Measurements from ENCODE around the gene PPFIA2. TPM values are rescaled to one million over a fixed set of nuclear protein-coding genes. Genes with fewer than 3 reads are reported as not detected.

The PPFIA2 gene
- polyA plus RNA-seq, 1 of the 3 experiments (the other 2 are of a cell fraction): not detected

GRCh38 chr12:81518638-81519037 is 240.5 kb downstream of the PPFIA2 start (continued):
- no peak for TF ChIP-seq GATA2 (CRISPR knock-in tag; IDR thresholded peaks at IDR 0.05)

DNA sequence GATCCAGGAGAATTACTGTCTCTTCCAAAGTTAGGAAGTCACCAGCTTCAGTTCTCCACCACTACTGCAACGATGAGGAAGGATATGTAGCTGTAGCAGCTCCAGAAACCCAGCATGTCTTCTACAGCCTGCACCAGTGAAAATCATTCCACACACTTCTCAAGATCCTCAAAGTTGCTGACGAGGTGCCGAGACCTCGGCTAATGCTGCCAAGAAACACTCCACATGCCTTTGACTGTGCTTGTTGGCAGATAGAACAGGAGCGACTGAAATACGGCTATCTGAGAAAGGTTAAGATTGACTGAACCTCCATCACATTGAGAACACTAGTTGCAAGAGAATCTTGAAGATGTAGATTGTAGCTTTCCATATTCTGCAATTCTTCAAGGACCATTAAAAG is 241.9 kb downstream of the PPFIA2 start:
- ChIA-PET POLR2A (no interaction called here), CTCF (interaction anchor here (1.0 kb wide), 1 partner anchor 9 kb away, joined by 3 read pairs; no protein-coding TSS in a partner anchor)
- Histone ChIP-seq H3K4me1 (ENCODE audit: control insufficient read depth in 1 of 2, insufficient read depth in 2 of 2, low read depth in 1 of 2, low read length in 1 of 2) (no peaks in the 10 kb centered on the region; a peak in 1 of 4 replicates), H3F3A (replicated peaks; ENCODE audit: insufficient read depth) (no peaks in the 10 kb centered on the region), H3K36me3 (replicated peaks in 1 of 2; ENCODE audit: control insufficient read depth in 1 of 2, insufficient read depth in 2 of 2, low read length in 1 of 2) (no peaks in the 10 kb centered on the region), H3K9me2 (no peaks in the 10 kb centered on the region), H3K79me2 (ENCODE audit: insufficient read depth) (no peaks in the 10 kb centered on the region), H4K20me1 (ENCODE audit: insufficient read depth) (no peaks in the 10 kb centered on the region), H2AFZ (ENCODE audit: low read depth) (no peak overlapping the region), H3K9ac (no peak overlapping the region), H3K9me3 (no peaks in the 10 kb centered on the region), H3K27ac (ENCODE audit: low read depth in 2 of 2, low read length in 1 of 2) (no peak overlapping the region), H3K4me3 (ENCODE audit: low read depth in 2 of 2, low read length in 1 of 2) (no peak overlapping the region), H3K27me3 (ENCODE audit: insufficient read depth) (no peaks in the 10 kb centered on the region), H3K4me2 (no peak overlapping the region)
- no peak for DNase-seq
- 24% methylated on average over 6 of the region's 6 CpGs for WGBS (ENCODE audit: low lambda C conversion rate)
- no peak for TF ChIP-seq MXI1 (IDR thresholded peaks at IDR 0.05; ENCODE audit: low read depth, low read length)
- no peak for TF ChIP-seq EP300 (IDR thresholded peaks at IDR 0.05; ENCODE audit: borderline replicate concordance in 1 of 2, low read depth in 1 of 2, low read length in 1 of 2)
- TF ChIP-seq FOSL2 (IDR thresholded peaks at IDR 0.05; ENCODE audit: borderline replicate concordance, low read depth): no peak
- TF ChIP-seq FOXM1 (IDR thresholded peaks at IDR 0.05; ENCODE audit: low read depth): no peak
- no peak for TF ChIP-seq GABPA (IDR thresholded peaks at IDR 0.05; ENCODE audit: low read depth)
- no peak for TF ChIP-seq NFIC (IDR thresholded peaks at IDR 0.05; ENCODE audit: borderline replicate concordance)
- TF ChIP-seq RXRA (IDR thresholded peaks at IDR 0.05; ENCODE audit: borderline replicate concordance, low read depth): no peak
- TF ChIP-seq SIN3A (IDR thresholded peaks at IDR 0.05; ENCODE audit: borderline replicate concordance, low read depth, low read length): no peak
- TF ChIP-seq, protein P1, sequence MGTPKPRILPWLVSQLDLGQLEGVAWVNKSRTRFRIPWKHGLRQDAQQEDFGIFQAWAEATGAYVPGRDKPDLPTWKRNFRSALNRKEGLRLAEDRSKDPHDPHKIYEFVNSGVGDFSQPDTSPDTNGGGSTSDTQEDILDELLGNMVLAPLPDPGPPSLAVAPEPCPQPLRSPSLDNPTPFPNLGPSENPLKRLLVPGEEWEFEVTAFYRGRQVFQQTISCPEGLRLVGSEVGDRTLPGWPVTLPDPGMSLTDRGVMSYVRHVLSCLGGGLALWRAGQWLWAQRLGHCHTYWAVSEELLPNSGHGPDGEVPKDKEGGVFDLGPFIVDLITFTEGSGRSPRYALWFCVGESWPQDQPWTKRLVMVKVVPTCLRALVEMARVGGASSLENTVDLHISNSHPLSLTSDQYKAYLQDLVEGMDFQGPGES (IDR thresholded peaks at IDR 0.05; ENCODE audit: low read depth, low read length): no peak

DNA sequence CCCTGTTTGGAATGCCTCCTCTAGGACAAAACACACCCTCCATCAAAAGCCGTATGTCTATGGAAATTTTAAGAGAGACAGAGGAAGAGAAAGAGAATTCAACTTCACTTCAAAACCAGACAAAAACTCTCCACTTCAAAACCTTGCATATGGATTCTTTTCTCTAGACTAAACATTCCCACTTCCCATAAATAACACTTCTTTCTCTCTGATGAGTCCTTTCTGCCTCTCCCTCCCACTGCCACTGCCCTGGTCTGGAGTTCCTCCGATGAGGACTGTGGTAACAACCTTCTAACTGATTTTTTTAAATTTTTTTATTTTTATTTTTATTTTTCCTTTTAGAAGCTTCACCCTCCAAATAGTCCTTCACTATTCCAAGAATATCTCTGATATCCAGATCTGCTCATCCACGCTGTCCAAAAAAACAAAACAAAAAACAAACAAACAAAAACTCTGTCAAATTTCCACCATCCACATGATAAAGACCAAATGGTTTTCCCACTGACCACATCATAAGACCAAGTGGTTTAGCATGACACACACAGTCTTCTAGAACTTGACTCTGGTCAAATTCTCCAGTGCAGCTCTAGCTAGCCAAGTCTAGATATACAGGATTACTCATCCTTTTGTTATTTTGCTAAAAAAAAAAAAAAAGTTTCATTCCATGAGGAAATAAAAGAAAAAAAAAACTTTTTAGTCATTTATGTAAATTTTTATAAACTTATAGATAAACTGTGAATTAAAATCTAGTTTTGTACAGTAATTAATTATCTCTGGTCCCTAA is 256.0 kb downstream of the PPFIA2 start:
- H3K4me1 ChIP-seq (ENCODE audit: control insufficient read depth in 1 of 2, insufficient read depth in 2 of 2, low read depth in 1 of 2, low read length in 1 of 2): no peaks in the 10 kb centered on the region
- no peak overlapping the region for H3K27ac ChIP-seq (ENCODE audit: low read depth in 2 of 2, low read length in 1 of 2)
- DNase-seq: no peak
- ChIA-PET POLR2A (no interaction called here), CTCF (no interaction called here)
- H3K9ac ChIP-seq: no peak overlapping the region
- no peaks in the 10 kb centered on the region for H4K20me1 ChIP-seq (ENCODE audit: insufficient read depth)
- no peaks in the 10 kb centered on the region for H3K27me3 ChIP-seq (ENCODE audit: insufficient read depth)
- no peaks in the 10 kb centered on the region for H3K79me2 ChIP-seq (ENCODE audit: insufficient read depth)
- no peaks in the 10 kb centered on the region for H3K9me3 ChIP-seq
- no peak overlapping the region for H3K4me3 ChIP-seq (ENCODE audit: low read depth in 2 of 2, low read length in 1 of 2)
- no peaks in the 10 kb centered on the region for H3F3A ChIP-seq (replicated peaks; ENCODE audit: insufficient read depth)
- no peak overlapping the region for H3K4me2 ChIP-seq
- no peak overlapping the region for H2AFZ ChIP-seq (ENCODE audit: low read depth)
- no peaks in the 10 kb centered on the region for H3K9me2 ChIP-seq
- WGBS (ENCODE audit: low lambda C conversion rate): 5% methylated on average over 3 of the region's 3 CpGs
- H3K36me3 ChIP-seq (replicated peaks in 1 of 2; ENCODE audit: control insufficient read depth in 1 of 2, insufficient read depth in 2 of 2, low read length in 1 of 2): no peaks in the 10 kb centered on the region
- TF ChIP-seq YY1 (IDR thresholded peaks at IDR 0.05; ENCODE audit: low read depth) (no peak), FOXJ3 (CRISPR knock-in tag; IDR thresholded peaks at IDR 0.05) (no peak), MEF2A (IDR thresholded peaks at IDR 0.05; ENCODE audit: borderline replicate concordance, low read depth) (no peak), MXI1 (IDR thresholded peaks at IDR 0.05; ENCODE audit: low read depth, low read length) (no peak), EP300 (IDR thresholded peaks at IDR 0.05; ENCODE audit: borderline replicate concordance in 1 of 2, low read depth in 1 of 2, low read length in 1 of 2) (no peak), TCF12 (IDR thresholded peaks at IDR 0.05) (no peak), FOXM1 (IDR thresholded peaks at IDR 0.05; ENCODE audit: low read depth) (no peak), CHD2 (IDR thresholded peaks at IDR 0.05; ENCODE audit: low read length, partially characterized antibody) (no peak), EZH2phosphoT487 (IDR thresholded peaks at IDR 0.05; ENCODE audit: borderline replicate concordance, low read depth) (no peak), NRF1 (IDR thresholded peaks at IDR 0.05; ENCODE audit: low read depth, low read length) (no peak)
- TF ChIP-seq, protein P2, sequence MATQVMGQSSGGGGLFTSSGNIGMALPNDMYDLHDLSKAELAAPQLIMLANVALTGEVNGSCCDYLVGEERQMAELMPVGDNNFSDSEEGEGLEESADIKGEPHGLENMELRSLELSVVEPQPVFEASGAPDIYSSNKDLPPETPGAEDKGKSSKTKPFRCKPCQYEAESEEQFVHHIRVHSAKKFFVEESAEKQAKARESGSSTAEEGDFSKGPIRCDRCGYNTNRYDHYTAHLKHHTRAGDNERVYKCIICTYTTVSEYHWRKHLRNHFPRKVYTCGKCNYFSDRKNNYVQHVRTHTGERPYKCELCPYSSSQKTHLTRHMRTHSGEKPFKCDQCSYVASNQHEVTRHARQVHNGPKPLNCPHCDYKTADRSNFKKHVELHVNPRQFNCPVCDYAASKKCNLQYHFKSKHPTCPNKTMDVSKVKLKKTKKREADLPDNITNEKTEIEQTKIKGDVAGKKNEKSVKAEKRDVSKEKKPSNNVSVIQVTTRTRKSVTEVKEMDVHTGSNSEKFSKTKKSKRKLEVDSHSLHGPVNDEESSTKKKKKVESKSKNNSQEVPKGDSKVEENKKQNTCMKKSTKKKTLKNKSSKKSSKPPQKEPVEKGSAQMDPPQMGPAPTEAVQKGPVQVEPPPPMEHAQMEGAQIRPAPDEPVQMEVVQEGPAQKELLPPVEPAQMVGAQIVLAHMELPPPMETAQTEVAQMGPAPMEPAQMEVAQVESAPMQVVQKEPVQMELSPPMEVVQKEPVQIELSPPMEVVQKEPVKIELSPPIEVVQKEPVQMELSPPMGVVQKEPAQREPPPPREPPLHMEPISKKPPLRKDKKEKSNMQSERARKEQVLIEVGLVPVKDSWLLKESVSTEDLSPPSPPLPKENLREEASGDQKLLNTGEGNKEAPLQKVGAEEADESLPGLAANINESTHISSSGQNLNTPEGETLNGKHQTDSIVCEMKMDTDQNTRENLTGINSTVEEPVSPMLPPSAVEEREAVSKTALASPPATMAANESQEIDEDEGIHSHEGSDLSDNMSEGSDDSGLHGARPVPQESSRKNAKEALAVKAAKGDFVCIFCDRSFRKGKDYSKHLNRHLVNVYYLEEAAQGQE (IDR thresholded peaks at IDR 0.05; ENCODE audit: low read depth, low read length): no peak
- TF ChIP-seq, protein P3, sequence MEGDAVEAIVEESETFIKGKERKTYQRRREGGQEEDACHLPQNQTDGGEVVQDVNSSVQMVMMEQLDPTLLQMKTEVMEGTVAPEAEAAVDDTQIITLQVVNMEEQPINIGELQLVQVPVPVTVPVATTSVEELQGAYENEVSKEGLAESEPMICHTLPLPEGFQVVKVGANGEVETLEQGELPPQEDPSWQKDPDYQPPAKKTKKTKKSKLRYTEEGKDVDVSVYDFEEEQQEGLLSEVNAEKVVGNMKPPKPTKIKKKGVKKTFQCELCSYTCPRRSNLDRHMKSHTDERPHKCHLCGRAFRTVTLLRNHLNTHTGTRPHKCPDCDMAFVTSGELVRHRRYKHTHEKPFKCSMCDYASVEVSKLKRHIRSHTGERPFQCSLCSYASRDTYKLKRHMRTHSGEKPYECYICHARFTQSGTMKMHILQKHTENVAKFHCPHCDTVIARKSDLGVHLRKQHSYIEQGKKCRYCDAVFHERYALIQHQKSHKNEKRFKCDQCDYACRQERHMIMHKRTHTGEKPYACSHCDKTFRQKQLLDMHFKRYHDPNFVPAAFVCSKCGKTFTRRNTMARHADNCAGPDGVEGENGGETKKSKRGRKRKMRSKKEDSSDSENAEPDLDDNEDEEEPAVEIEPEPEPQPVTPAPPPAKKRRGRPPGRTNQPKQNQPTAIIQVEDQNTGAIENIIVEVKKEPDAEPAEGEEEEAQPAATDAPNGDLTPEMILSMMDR (IDR thresholded peaks at IDR 0.05): no peak
